ENCODE measurements around the gene ZMYND8. TPM values are rescaled to one million over a fixed set of nuclear protein-coding genes. Genes with fewer than 3 reads are reported as not detected.

The ZMYND8 gene
- total and polyA plus RNA-seq, 2 of the 8 experiments (the other 6 are each of a cell fraction or from before 2014, with no cell fraction given), result 50.5 to 163 TPM

- WGBS, 2 experiments (ENCODE audit: extremely low coverage in 1 of 2, insufficient coverage in 1 of 2, insufficient read length in 1 of 2, insufficient replicate concordance in 2 of 2, low coverage in 1 of 2, low lambda C conversion rate in 2 of 2, missing lambda C conversion rate in 1 of 2), result 88% methylated on average over 6 of the region's 6 CpGs; no CpG with 5 or more reads in 1 of the 2 experiments
- H3K9ac ChIP-seq (replicated peaks in 1 of 4; ENCODE audit: extremely low read depth in 1 of 4, low read depth in 3 of 4, low read length in 3 of 4), result no peak overlapping the region; a peak in 1 of 7 replicates
- H2BK5ac ChIP-seq (ENCODE audit: low read depth, low read length), result no peak overlapping the region
- no peak overlapping the region for H4K5ac ChIP-seq (ENCODE audit: insufficient read length, low read depth, low read length)
- no peak for DNase-seq (ENCODE audit: low read depth in 1 of 2, low spot score in 2 of 2)
- H2BK12ac ChIP-seq (ENCODE audit: low read depth, low read length), result no peak overlapping the region
- no peak overlapping the region for H3K56ac ChIP-seq (replicated peaks; ENCODE audit: insufficient read length, low read depth, low read length)
- H3K4me1 ChIP-seq (replicated peaks in 1 of 4; ENCODE audit: control insufficient read depth in 3 of 4, insufficient read depth in 4 of 4, low read length in 3 of 4), result peaks cover 7 to 33% (median 17%) of the 10 kb centered on the region in 4 experiments; a peak in 6 of 7 replicates
- H3K27me3 ChIP-seq (replicated peaks in 1 of 4; ENCODE audit: control insufficient read depth in 3 of 4, extremely low read depth in 1 of 4, insufficient read depth in 3 of 4, low read length in 3 of 4), result no peaks in the 10 kb centered on the region
- H4K8ac ChIP-seq (ENCODE audit: extremely low read depth, insufficient read depth, low read length), result no peak overlapping the region
- no peak overlapping the region for H3K4me3 ChIP-seq (ENCODE audit: extremely low read depth in 1 of 4, insufficient read depth in 2 of 4, low read depth in 3 of 4, low read length in 4 of 4)
- no peak overlapping the region for H3K14ac ChIP-seq (ENCODE audit: insufficient read length)
- peaks cover 29% of the 10 kb centered on the region for H3K79me1 ChIP-seq (ENCODE audit: low read depth, low read length)
- H3K23me2 ChIP-seq (ENCODE audit: low read depth, low read length), result no peaks in the 10 kb centered on the region
- no peak overlapping the region for H2AK5ac ChIP-seq (ENCODE audit: low read depth, low read length)
- no peak overlapping the region for H4K91ac ChIP-seq (replicated peaks; ENCODE audit: insufficient read length, low read length)
- H2AFZ ChIP-seq (ENCODE audit: low read length), result no peak overlapping the region
- H3K18ac ChIP-seq (ENCODE audit: extremely low read depth, low read length), result no peak overlapping the region
- ChIA-PET POLR2A (ENCODE audit: partially characterized antibody) (interaction anchor here (0.9 to 42.1 kb wide), 4 partner anchors 17 to 34 kb away, joined by 3 to 1191 read pairs (median 4); no protein-coding TSS in a partner anchor), CTCF (ENCODE audit: partially characterized antibody) (interaction anchor here (0.8 to 1.4 kb wide), 3 partner anchors 13 to 50 kb away, joined by 3 to 5 read pairs (median 3); no protein-coding TSS in a partner anchor)
- TF ChIP-seq MAFK (IDR thresholded peaks at IDR 0.05; ENCODE audit: low read depth, low read length) (no peak), SRF (IDR thresholded peaks at IDR 0.05; ENCODE audit: low read depth, low read length) (no peak), RFX5 (IDR thresholded peaks at IDR 0.05; ENCODE audit: borderline replicate concordance, low read depth, low read length) (no peak), SIRT6 (IDR thresholded peaks at IDR 0.05; ENCODE audit: low read length) (no peak), POLR2A (IDR thresholded peaks at IDR 0.05; ENCODE audit: control extremely low read depth in 1 of 2, low read depth in 2 of 2, low read length in 2 of 2) (no peak)
- H2BK120ac ChIP-seq (replicated peaks; ENCODE audit: low read depth, low read length), result no peak overlapping the region
- no peak overlapping the region for H3K27ac ChIP-seq (ENCODE audit: low read depth, low read length)
- H3K36me3 ChIP-seq (ENCODE audit: control insufficient read depth in 2 of 4, insufficient read depth in 4 of 4, low read length in 3 of 4), result peaks cover 2 to 22% (median 6%) of the 10 kb centered on the region in 4 experiments; a peak in 5 of 8 replicates
- H3K4ac ChIP-seq (replicated peaks; ENCODE audit: insufficient read length, low read depth, low read length), result no peak overlapping the region
- H3K23ac ChIP-seq (ENCODE audit: insufficient read length), result no peak overlapping the region
- H4K20me1 ChIP-seq (replicated peaks in 1 of 2; ENCODE audit: control insufficient read depth in 1 of 2, insufficient read depth in 2 of 2, low read length in 2 of 2), result peaks cover 12 to 33% of the 10 kb centered on the region in 2 experiments
- no peak overlapping the region for H2BK15ac ChIP-seq (ENCODE audit: low read length)
- no peak overlapping the region for H3K4me2 ChIP-seq (ENCODE audit: insufficient read depth in 1 of 2, low read depth in 2 of 2, low read length in 2 of 2)
- no peaks in the 10 kb centered on the region for H3K9me3 ChIP-seq (ENCODE audit: insufficient read depth in 2 of 2, low read depth in 1 of 2, low read length in 1 of 2)
- H3K79me2 ChIP-seq (ENCODE audit: control insufficient read depth in 1 of 2, insufficient read depth in 2 of 2, low read length in 2 of 2), result peaks cover 63 to 99% of the 10 kb centered on the region in 2 experiments
- no peak for FAIRE-seq
- H2BK20ac ChIP-seq (ENCODE audit: low read length), result no peak overlapping the region
Observed at GRCh38 chr20:47334022-47334551, 22.4 kb downstream of the ZMYND8 start.

Data from H1 (cell line).